DOHH2 (cell line): ENCODE results near the gene SLC41A1.

Experiments
- CTCF ChIP-seq: fragments of 200-600 bp; sonication (generic); IDR thresholded peaks from one replicate; pipeline ENCODE4 v1.5.1; 2014; ENCODE audit warnings: antibody characterized with exemption, mild to moderate bottlenecking, low read depth, low read length; ENCODE audit not compliant: poor library complexity, severe bottlenecking
- EZH2phosphoT487 ChIP-seq: fragments of 200-600 bp; sonication (generic); IDR thresholded peaks from 2 replicates; pipeline ENCODE4 v1.6.1; 2017; ENCODE audit warnings: borderline replicate concordance, mild to moderate bottlenecking, antibody characterized with exemption, low read length, moderate library complexity, mixed read lengths

DNA sequence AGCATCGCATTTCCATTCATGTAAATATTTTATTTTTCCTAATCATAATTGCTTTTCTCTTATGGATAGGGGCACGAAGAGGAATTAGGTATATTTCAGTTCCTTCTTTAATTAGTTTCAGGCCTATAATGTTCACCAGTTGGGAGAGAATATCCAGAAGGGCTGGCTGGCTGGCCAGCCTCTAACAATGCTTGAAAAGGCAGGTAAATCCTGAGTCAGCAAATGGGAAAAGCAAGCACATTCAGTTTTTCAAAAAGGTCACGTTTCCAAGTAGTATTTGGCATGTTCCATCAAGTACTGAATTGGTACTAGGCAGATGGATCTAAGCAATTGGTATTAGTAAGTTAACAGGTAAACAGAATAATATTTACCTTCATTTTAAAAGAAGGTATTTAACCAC is 45.8 kb downstream of the SLC41A1 start:
- no peak for TF ChIP-seq CTCF
- no peak for TF ChIP-seq EZH2phosphoT487
